K562 (cell line): ENCODE data around the gene CLSTN1. TPM values are rescaled to one million over a fixed set of nuclear protein-coding genes. Genes with fewer than 3 reads are reported as not detected.
A peak's percentile ranks its signal among the peaks of the same experiment; 100 is the strongest.

Experiments used
- ATF7 ChIP-seq: fragments of 450-650 bp; IDR thresholded peaks from 2 replicates; pipeline ENCODE4 v1.7.1; 2014; ENCODE audit warnings: mild to moderate bottlenecking, moderate library complexity
- CTBP1 ChIP-seq: fragments of 450-650 bp; IDR thresholded peaks from 2 replicates; pipeline ENCODE4 v1.6.1; 2016; ENCODE audit warnings: borderline replicate concordance
- HNRNPUL1 ChIP-seq: fragments of 200-400 bp; formaldehyde crosslinking; IDR thresholded peaks from 2 replicates; pipeline ENCODE4 v1.6.1; 2017; ENCODE audit warnings: low read length
- NR2C1 ChIP-seq, 2 experiments: fragments of 450-650 bp; IDR thresholded peaks; 2 replicates each; pipeline ENCODE4 v1.6.1; 2017; ENCODE audit warnings: mild to moderate bottlenecking in 2 of 2, antibody characterized with exemption in 1 of 2, inconsistent platforms in 1 of 2, missing compliant biosample characterization in 1 of 2, missing genetic modification characterization in 1 of 2
- POLR2G ChIP-seq: fragments of 200-400 bp; formaldehyde crosslinking; IDR thresholded peaks from 2 replicates; pipeline ENCODE4 v1.6.1; 2017; ENCODE audit warnings: low read depth, mild to moderate bottlenecking, antibody characterized with exemption, low read length, moderate library complexity
- SP2 ChIP-seq: IDR thresholded peaks from 2 replicates; pipeline ENCODE4 v1.6.1; 2011; ENCODE audit warnings: mild to moderate bottlenecking, low read depth, low read length, moderate library complexity; ENCODE audit not compliant: poor library complexity, severe bottlenecking; ENCODE audit errors: extremely low read depth
- ZBTB7A ChIP-seq: IDR thresholded peaks from 2 replicates; pipeline ENCODE4 v1.6.1; 2011; ENCODE audit warnings: low read depth, mild to moderate bottlenecking, low read length, moderate library complexity, borderline replicate concordance; ENCODE audit not compliant: control insufficient read depth
- polyA plus RNA-seq, 8 experiments: library from polyadenylated mRNA; depleted of rRNA in 4 of 8; stranded (reverse) in 5 of 8; unstranded in 3 of 8; fragments of >200 nt; fragmentation: Nextera tagmentation in 2 of 8; fragmentation: Illumina TruSeq in 1 of 8; extraction: Ambion mirVana in 2 of 8; extraction: Trizol in 1 of 8; gene quantifications; 2 replicates each; pipeline versions ENCODE4 v1.2.1 to v1.2.3, GENCODE V29; 2011 to 2014; ENCODE audit warnings: inconsistent platforms in 1 of 8, missing spikeins in 1 of 8
- total RNA-seq, 7 experiments: library from RNA; depleted of rRNA in 6 of 7; stranded (reverse); fragments of >200 nt in 6 of 7; fragmentation: Illumina TruSeq in 2 of 7; extraction: Trizol in 2 of 7; gene quantifications; 2 replicates each; pipeline versions ENCODE4 v1.2.1 to v1.2.3, GENCODE V29; 2011 to 2021; ENCODE audit warnings: low replicate concordance in 1 of 7
- TF ChIP-seq, protein P1 (sequence below): fragments of 450-650 bp; IDR thresholded peaks from 2 replicates; pipeline ENCODE4 v1.6.1; 2016; ENCODE audit warnings: borderline replicate concordance
- TF ChIP-seq, protein P2 (sequence below), 2 experiments: IDR thresholded peaks; 2 replicates each; pipeline ENCODE4 v1.6.1; 2011; ENCODE audit warnings: borderline replicate concordance in 1 of 2, control low read depth in 1 of 2, low read depth in 1 of 2, low read length in 1 of 2, mild to moderate bottlenecking in 1 of 2, mixed read lengths in 1 of 2, moderate library complexity in 1 of 2; ENCODE audit not compliant: insufficient read depth in 1 of 2, insufficient read length in 1 of 2, poor library complexity in 1 of 2, severe bottlenecking in 1 of 2; ENCODE audit errors: extremely low read depth in 1 of 2
- TF ChIP-seq, protein P3 (sequence below): fragments of 200-400 bp; formaldehyde crosslinking; IDR thresholded peaks from 2 replicates; pipeline ENCODE4 v1.6.1; 2017; ENCODE audit warnings: mild to moderate bottlenecking, low read depth, low read length, moderate library complexity
- TF ChIP-seq, protein P4 (sequence below), 2 experiments: IDR thresholded peaks; 2 replicates each; pipeline ENCODE4 v1.6.1; 2012; ENCODE audit warnings: improper control_type of control experiment in 2 of 2, low read depth in 2 of 2, low read length in 2 of 2, borderline replicate concordance in 1 of 2
- TF ChIP-seq, protein P5 (sequence below): sonication (generic); formaldehyde crosslinking; IDR thresholded peaks from 2 replicates; pipeline ENCODE4 v1.8.1; 2023; ENCODE audit warnings: mild to moderate bottlenecking, missing genetic modification reagents
- TF ChIP-seq, protein P6 (sequence below): IDR thresholded peaks from 2 replicates; pipeline ENCODE4 v1.6.1; 2011; ENCODE audit warnings: borderline replicate concordance, low read depth, mild to moderate bottlenecking, moderate library complexity, low read length; ENCODE audit not compliant: insufficient read depth, poor library complexity, severe bottlenecking

Gene CLSTN1
- total and polyA plus RNA-seq, 9 of the 15 experiments (the other 6 are each of a cell fraction or from before 2014, with no cell fraction given): 1.1 to 32.5 (median 13.3) TPM

DNA sequence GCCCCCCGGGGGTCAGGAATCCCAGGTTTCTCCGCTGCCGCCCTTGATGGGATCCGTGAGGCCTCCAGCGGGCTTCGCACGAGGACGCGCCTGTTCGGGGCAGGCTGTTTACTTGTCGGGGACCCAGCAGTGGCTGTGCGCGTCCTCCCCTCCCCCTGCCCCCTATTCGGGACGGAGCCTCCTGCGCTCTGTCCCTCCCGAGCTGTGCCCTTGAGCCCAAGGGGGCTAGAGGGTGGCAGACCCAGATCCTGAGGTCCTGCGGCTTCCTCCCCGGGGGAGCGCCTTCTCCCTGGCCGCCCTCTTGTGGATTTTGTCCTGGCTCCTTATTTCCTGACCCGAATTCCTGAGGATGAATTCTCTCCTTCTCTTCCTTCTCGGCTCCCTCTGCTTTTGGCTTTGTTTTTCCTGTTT is 133.8 kb downstream of the CLSTN1 start (continued):
- TF ChIP-seq, protein P1, sequence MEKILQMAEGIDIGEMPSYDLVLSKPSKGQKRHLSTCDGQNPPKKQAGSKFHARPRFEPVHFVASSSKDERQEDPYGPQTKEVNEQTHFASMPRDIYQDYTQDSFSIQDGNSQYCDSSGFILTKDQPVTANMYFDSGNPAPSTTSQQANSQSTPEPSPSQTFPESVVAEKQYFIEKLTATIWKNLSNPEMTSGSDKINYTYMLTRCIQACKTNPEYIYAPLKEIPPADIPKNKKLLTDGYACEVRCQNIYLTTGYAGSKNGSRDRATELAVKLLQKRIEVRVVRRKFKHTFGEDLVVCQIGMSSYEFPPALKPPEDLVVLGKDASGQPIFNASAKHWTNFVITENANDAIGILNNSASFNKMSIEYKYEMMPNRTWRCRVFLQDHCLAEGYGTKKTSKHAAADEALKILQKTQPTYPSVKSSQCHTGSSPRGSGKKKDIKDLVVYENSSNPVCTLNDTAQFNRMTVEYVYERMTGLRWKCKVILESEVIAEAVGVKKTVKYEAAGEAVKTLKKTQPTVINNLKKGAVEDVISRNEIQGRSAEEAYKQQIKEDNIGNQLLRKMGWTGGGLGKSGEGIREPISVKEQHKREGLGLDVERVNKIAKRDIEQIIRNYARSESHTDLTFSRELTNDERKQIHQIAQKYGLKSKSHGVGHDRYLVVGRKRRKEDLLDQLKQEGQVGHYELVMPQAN: no peak
- TF ChIP-seq, protein P2, sequence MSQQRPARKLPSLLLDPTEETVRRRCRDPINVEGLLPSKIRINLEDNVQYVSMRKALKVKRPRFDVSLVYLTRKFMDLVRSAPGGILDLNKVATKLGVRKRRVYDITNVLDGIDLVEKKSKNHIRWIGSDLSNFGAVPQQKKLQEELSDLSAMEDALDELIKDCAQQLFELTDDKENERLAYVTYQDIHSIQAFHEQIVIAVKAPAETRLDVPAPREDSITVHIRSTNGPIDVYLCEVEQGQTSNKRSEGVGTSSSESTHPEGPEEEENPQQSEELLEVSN (IDR thresholded peaks at IDR 0.05; ENCODE audit: borderline replicate concordance in 1 of 2, extremely low read depth in 1 of 2, insufficient read depth in 1 of 2, insufficient read length in 1 of 2, low read depth in 1 of 2, low read length in 1 of 2, poor library complexity in 1 of 2, severe bottlenecking in 1 of 2): peak; percentile 64 to 80
- TF ChIP-seq, protein P3, sequence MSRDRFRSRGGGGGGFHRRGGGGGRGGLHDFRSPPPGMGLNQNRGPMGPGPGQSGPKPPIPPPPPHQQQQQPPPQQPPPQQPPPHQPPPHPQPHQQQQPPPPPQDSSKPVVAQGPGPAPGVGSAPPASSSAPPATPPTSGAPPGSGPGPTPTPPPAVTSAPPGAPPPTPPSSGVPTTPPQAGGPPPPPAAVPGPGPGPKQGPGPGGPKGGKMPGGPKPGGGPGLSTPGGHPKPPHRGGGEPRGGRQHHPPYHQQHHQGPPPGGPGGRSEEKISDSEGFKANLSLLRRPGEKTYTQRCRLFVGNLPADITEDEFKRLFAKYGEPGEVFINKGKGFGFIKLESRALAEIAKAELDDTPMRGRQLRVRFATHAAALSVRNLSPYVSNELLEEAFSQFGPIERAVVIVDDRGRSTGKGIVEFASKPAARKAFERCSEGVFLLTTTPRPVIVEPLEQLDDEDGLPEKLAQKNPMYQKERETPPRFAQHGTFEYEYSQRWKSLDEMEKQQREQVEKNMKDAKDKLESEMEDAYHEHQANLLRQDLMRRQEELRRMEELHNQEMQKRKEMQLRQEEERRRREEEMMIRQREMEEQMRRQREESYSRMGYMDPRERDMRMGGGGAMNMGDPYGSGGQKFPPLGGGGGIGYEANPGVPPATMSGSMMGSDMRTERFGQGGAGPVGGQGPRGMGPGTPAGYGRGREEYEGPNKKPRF: no peak
- TF ChIP-seq, protein P4, sequence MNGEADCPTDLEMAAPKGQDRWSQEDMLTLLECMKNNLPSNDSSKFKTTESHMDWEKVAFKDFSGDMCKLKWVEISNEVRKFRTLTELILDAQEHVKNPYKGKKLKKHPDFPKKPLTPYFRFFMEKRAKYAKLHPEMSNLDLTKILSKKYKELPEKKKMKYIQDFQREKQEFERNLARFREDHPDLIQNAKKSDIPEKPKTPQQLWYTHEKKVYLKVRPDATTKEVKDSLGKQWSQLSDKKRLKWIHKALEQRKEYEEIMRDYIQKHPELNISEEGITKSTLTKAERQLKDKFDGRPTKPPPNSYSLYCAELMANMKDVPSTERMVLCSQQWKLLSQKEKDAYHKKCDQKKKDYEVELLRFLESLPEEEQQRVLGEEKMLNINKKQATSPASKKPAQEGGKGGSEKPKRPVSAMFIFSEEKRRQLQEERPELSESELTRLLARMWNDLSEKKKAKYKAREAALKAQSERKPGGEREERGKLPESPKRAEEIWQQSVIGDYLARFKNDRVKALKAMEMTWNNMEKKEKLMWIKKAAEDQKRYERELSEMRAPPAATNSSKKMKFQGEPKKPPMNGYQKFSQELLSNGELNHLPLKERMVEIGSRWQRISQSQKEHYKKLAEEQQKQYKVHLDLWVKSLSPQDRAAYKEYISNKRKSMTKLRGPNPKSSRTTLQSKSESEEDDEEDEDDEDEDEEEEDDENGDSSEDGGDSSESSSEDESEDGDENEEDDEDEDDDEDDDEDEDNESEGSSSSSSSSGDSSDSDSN (IDR thresholded peaks at IDR 0.05; ENCODE audit: borderline replicate concordance in 1 of 2, low read depth in 2 of 2, low read length in 2 of 2): no peak
- TF ChIP-seq CTBP1 (peak; percentile 44; the same call in 1 of the 2 replicates), ZBTB7A (0 out of 2 replicates have a peak, but pooled peaks have one; percentile 9), POLR2G (0 out of 2 replicates have a peak, but pooled peaks have one; percentile 42), NR2C1 (IDR thresholded peaks at IDR 0.05) (no peak), NR2C1 (tag; IDR thresholded peaks at IDR 0.05) (no peak), HNRNPUL1 (no peak), ATF7 (no peak), SP2 (no peak)
- TF ChIP-seq, protein P5, sequence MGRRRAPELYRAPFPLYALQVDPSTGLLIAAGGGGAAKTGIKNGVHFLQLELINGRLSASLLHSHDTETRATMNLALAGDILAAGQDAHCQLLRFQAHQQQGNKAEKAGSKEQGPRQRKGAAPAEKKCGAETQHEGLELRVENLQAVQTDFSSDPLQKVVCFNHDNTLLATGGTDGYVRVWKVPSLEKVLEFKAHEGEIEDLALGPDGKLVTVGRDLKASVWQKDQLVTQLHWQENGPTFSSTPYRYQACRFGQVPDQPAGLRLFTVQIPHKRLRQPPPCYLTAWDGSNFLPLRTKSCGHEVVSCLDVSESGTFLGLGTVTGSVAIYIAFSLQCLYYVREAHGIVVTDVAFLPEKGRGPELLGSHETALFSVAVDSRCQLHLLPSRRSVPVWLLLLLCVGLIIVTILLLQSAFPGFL (CRISPR knock-in tag): no peak
- TF ChIP-seq, protein P6, sequence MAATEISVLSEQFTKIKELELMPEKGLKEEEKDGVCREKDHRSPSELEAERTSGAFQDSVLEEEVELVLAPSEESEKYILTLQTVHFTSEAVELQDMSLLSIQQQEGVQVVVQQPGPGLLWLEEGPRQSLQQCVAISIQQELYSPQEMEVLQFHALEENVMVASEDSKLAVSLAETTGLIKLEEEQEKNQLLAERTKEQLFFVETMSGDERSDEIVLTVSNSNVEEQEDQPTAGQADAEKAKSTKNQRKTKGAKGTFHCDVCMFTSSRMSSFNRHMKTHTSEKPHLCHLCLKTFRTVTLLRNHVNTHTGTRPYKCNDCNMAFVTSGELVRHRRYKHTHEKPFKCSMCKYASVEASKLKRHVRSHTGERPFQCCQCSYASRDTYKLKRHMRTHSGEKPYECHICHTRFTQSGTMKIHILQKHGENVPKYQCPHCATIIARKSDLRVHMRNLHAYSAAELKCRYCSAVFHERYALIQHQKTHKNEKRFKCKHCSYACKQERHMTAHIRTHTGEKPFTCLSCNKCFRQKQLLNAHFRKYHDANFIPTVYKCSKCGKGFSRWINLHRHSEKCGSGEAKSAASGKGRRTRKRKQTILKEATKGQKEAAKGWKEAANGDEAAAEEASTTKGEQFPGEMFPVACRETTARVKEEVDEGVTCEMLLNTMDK: peak; percentile 45
